AG04449 (cell line): ENCODE measurements around the gene SPTBN4.

Experiments used
- CTCF ChIA-PET: fragments of 350-600 bp; formaldehyde crosslinking; extraction: SDS; loops from one replicate; lab custom pipeline; 2021; ENCODE audit warnings: antibody characterized with exemption; lab: Yijun Ruan, JAX
- POLR2A ChIA-PET: fragments of 400-600, 350-600 bp; formaldehyde crosslinking; extraction: SDS; loops from one replicate; lab custom pipeline; 2020; ENCODE audit warnings: antibody characterized with exemption, inconsistent platforms; lab: Yijun Ruan, JAX
- DNase-seq: peaks from one replicate; pipeline ENCODE4 v3.0.0-alpha.2; 2010; ENCODE audit warnings: low read depth, low spot score
- H3K4me3 ChIP-seq: 2 replicates; pipeline ENCODE4 v1.5.1; 2011; ENCODE audit warnings: low read depth, mild to moderate bottlenecking, control low read depth, low read length
- CTCF ChIP-seq: IDR thresholded peaks from one replicate; pipeline ENCODE4 v1.5.1; 2011; ENCODE audit warnings: mild to moderate bottlenecking, moderate library complexity, low read length, control low read depth, inconsistent platforms; ENCODE audit not compliant: insufficient read depth; ENCODE audit errors: missing control alignments

SPTBN4 gene

GRCh38 chr19:40571005-40571318 is 104.2 kb downstream of the SPTBN4 start:
- H3K4me3 ChIP-seq, result peak overlapping the region; percentile 36

GRCh38 chr19:40571831-40572495 is 105.2 kb downstream of the SPTBN4 start:
- DNase-seq, result no peak
- ChIA-PET CTCF (interaction anchor here (1.3 to 2.0 kb wide), 3 partner anchors 23 to 31 kb away, joined by 5 to 10 read pairs (median 8); partner anchors contain the start of gene LTBP4), POLR2A (no interaction called here)
- H3K4me3 ChIP-seq, result no peak overlapping the region
- no peak for TF ChIP-seq CTCF

More at GRCh38 chr19:40571005-40571318, 104.2 kb downstream of the SPTBN4 start:
- DNase-seq, result no peak
- ChIA-PET POLR2A (interaction anchor here (0.5 to 0.8 kb wide), 2 partner anchors 104 to 145 kb away, joined by 3 read pairs; partner anchors contain the start of gene SPTBN4), CTCF (interaction anchor here (0.8 to 2.0 kb wide), 9 partner anchors 18 to 50 kb away, joined by 3 to 10 read pairs (median 4); partner anchors contain the start of gene LTBP4)
- no peak for TF ChIP-seq CTCF

GRCh38 chr19:40575326-40575725 is 108.5 kb downstream of the SPTBN4 start:
- ChIA-PET POLR2A (no interaction called here), CTCF (interaction anchor here (1.0 to 1.9 kb wide), 2 partner anchors 9 to 59 kb away, joined by 3 to 5 read pairs; no protein-coding TSS in a partner anchor)
- no peak for DNase-seq
- H3K4me3 ChIP-seq, result no peak overlapping the region
- TF ChIP-seq CTCF, result no peak

GRCh38 chr19:40576151-40576584 is 109.4 kb downstream of the SPTBN4 start:
- H3K4me3 ChIP-seq, result peak overlapping the region; percentile 94
- no peak for TF ChIP-seq CTCF
- ChIA-PET POLR2A (no interaction called here), CTCF (interaction anchor here (1.0 to 1.9 kb wide), 2 partner anchors 10 to 58 kb away, joined by 3 to 5 read pairs; no protein-coding TSS in a partner anchor)
- no peak for DNase-seq

- ChIA-PET POLR2A (no interaction called here), CTCF (interaction anchor here (1.0 to 2.3 kb wide), 3 partner anchors 10 to 58 kb away, joined by 3 to 15 read pairs (median 5); no protein-coding TSS in a partner anchor)
- no peak for TF ChIP-seq CTCF
- DNase-seq, result peak; percentile 56
- peak within 1 kb of the TSS; percentile 94 for H3K4me3 ChIP-seq
Measured at GRCh38 chr19:40576585-40577451, 110.0 kb downstream of the SPTBN4 start, which contains the start of gene SHKBP1. SHKBP1 (plus strand) TSS chr19:40576873; CDS start chr19:40576900, 27 bp downstream.
